Left lung (tissue), 10 donors: ENCODE results near the gene HLA-DPA1. TPM values are rescaled to one million over a fixed set of nuclear protein-coding genes. Genes with fewer than 3 reads are reported as not detected.
"Not testable (repeated sequence)": the region's sequence is repeated elsewhere in the genome, so short reads cannot be mapped to it uniquely, and the experiment has no call there.

Experiments used
- ATAC-seq: fragments of 200-7000 bp; cut with Tn5 transposase; one replicate; pipeline ENCODE4 v1.9.1; 2020; ENCODE audit warnings: moderate library complexity
- DNase-seq, 4 donors: peaks; one replicate each; pipeline ENCODE4 v3.0.0-alpha.2; 2013 to 2020
- H3K27ac ChIP-seq, 2 donors: fragments of 200-600 bp; sonication (generic) in 1 of 2; one replicate each; pipeline versions ENCODE4 v1.5.0 to v1.8.0; 2020 to 2021
- H3K27me3 ChIP-seq, 2 donors: fragments of 200-600 bp; sonication (generic) in 1 of 2; one replicate each; pipeline versions ENCODE4 v1.5.0 to v1.8.0; 2020 to 2021
- H3K36me3 ChIP-seq, 2 donors: fragments of 200-600 bp; sonication (generic) in 1 of 2; one replicate each; pipeline versions ENCODE4 v1.5.0 to v1.8.0; 2020 to 2021
- H3K4me1 ChIP-seq, 2 donors: fragments of 200-600 bp; one replicate each; pipeline ENCODE4 v1.8.0; 2021
- H3K4me3 ChIP-seq, 2 donors: fragments of 200-600 bp; sonication (generic) in 1 of 2; one replicate each; pipeline versions ENCODE4 v1.5.0 to v1.8.0; 2020 to 2021; ENCODE audit warnings: mild to moderate bottlenecking in 1 of 2
- H3K9me3 ChIP-seq, 2 donors: fragments of 200-600 bp; sonication (generic) in 1 of 2; one replicate each; pipeline versions ENCODE4 v1.5.0 to v1.8.0; 2020 to 2021
- intact Hi-C, 2 donors: fragments of 100-400 bp; cut with DNase I; formaldehyde crosslinking; loops; one replicate each; pipeline versions ENCODE4 v1.11.2 to v1.14.2; 2022
- polyA plus RNA-seq, 6 donors: library from polyadenylated mRNA; unstranded; fragments of 120-200 nt; gene quantifications; one replicate each; pipeline ENCODE4 v1.2.1, GENCODE V29; 2013; ENCODE audit not compliant: insufficient read length in 6 of 6
- total RNA-seq, 2 donors: library from RNA; stranded (reverse); fragmentation: NEBNext Ultra II Directional; extraction: Animal tissue kit (Norgen Biotek cat#: 25700); gene quantifications; one replicate each; pipeline ENCODE4 v1.2.1, GENCODE V29; 2021
- TF ChIP-seq, protein P1 (sequence below), 2 donors: fragments of 200-600 bp; sonication (generic) in 1 of 2; IDR thresholded peaks; one replicate each; pipeline versions ENCODE4 v1.5.0 to v1.8.0; 2021; ENCODE audit warnings: antibody characterized with exemption in 2 of 2
- donor health status: DM: no; HTN: yes; CAD: no.
- donor health status: DM: no; HTN: no; CAD: no.

The HLA-DPA1 gene
- total and polyA plus RNA-seq, 8 donors = 14.9 to 476 (median 38.9) TPM

DNA sequence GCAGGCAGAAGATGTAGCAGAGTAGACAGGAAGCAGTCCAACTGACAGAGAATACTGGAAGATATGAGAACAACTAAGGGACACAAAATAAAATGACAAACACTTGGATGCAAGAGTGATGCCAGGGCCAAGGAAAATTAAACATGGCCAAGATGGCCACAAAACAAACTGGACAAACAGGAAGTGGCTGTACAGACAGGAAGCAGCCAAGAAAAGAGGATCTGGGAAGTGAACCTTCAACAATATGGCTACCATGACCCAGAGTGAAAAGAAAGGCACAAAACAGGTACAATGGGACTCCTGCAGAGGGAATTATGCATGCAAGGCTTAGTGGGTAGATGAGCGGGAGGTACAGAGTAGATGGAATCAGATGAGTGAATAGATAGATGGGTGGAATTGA lies 31.4 kb upstream of the HLA-DPA1 start:
- Histone ChIP-seq H3K36me3 (no peaks in the 10 kb centered on the region), H3K4me3 (no peak overlapping the region), H3K27me3 (peaks cover 0 to 5% of the 10 kb centered on the region in 2 donors), H3K27ac (no peak overlapping the region), H3K9me3 (peaks cover 0 to 23% of the 10 kb centered on the region in 2 donors), H3K4me1 (no peaks in the 10 kb centered on the region)
- intact Hi-C loops = no loop called here
- no peak for DNase-seq
- ATAC-seq = no peak
- TF ChIP-seq, protein P1, sequence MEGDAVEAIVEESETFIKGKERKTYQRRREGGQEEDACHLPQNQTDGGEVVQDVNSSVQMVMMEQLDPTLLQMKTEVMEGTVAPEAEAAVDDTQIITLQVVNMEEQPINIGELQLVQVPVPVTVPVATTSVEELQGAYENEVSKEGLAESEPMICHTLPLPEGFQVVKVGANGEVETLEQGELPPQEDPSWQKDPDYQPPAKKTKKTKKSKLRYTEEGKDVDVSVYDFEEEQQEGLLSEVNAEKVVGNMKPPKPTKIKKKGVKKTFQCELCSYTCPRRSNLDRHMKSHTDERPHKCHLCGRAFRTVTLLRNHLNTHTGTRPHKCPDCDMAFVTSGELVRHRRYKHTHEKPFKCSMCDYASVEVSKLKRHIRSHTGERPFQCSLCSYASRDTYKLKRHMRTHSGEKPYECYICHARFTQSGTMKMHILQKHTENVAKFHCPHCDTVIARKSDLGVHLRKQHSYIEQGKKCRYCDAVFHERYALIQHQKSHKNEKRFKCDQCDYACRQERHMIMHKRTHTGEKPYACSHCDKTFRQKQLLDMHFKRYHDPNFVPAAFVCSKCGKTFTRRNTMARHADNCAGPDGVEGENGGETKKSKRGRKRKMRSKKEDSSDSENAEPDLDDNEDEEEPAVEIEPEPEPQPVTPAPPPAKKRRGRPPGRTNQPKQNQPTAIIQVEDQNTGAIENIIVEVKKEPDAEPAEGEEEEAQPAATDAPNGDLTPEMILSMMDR (IDR thresholded peaks at IDR 0.05) = no peak

DNA sequence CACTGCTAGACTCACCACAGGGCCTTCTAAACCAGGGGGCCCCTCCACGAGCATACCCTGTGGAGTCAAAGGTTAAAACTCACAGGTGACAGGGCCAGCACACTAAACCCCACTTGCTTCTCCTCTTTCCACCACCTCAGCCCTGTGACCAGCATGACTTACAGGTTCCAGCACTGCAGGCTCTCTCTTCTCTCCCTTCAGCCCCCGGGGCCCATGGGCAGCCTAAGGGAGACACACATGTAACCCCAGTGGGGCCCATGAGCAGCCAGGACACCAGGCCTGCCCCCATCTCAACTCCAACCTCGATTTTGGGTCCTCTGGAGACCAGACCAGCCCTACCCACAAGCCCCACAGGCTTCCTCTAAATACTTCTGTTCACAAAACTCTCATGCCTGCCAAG lies 30.3 kb upstream of the HLA-DPA1 start:
- H3K9me3 ChIP-seq = peaks cover 0 to 30% of the 10 kb centered on the region in 2 donors
- TF ChIP-seq, protein P1 (IDR thresholded peaks at IDR 0.05) = no peak
- peaks cover 0 to 4% of the 10 kb centered on the region in 2 donors for H3K27me3 ChIP-seq
- H3K4me1 ChIP-seq = no peaks in the 10 kb centered on the region
- intact Hi-C loops = no loop called here
- no peaks in the 10 kb centered on the region for H3K36me3 ChIP-seq
- no peak for ATAC-seq
- H3K27ac ChIP-seq = no peak overlapping the region
- no peak for DNase-seq
- no peak overlapping the region for H3K4me3 ChIP-seq

DNA sequence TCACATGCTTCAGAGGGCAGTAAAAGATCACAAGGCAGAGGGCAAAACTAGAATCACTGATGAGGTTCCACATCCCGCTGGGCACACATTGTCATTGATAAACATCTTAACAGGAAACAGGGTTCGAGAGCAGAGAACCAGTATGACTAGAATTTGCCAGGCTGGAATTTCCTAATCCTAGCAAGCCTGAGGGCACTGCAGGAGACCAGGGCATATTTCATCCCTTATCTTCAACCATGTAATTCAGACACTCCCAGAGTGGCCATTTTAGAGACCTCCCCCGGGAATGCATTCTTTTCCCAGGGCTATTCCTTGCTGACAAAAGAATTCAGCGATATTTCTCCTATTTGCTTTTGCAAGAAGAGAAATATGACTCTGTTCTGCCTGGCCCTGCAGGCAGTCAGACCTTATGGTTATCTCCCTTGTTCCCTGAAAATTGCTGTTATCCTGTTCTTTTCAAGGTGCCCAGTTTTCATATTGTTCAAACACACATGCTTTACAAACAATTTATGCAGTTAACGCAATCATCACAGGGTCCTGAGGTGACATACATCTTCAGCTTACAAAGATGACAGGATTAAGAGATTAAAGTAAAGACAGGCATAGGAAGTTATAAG lies 27.8 kb upstream of the HLA-DPA1 start:
- peaks cover 0 to 32% of the 10 kb centered on the region in 2 donors for H3K9me3 ChIP-seq
- H3K36me3 ChIP-seq, H3K4me1 ChIP-seq, H3K4me3 ChIP-seq, H3K27me3 ChIP-seq, DNase-seq, ATAC-seq, H3K27ac ChIP-seq, intact Hi-C loops: not testable (repeated sequence)

DNA sequence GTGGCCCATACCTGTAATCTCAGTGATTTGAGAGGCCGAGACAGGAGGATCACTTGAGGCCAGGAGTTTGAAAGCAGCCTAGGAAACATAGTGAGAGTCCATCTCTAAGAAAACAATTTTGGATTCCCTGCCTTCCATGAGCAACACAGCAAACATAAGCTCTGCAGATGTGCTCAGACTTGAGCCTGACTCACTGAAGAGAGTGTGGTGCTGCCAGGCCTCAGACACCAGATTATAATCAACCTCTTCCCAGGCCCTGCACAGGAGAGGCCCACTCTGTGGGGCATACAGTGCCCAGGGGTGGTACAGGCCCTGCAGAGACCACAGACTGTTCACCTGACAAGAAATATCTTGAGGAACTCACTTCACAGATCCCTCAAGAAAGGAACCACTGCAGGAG lies 22.2 kb upstream of the HLA-DPA1 start:
- H3K9me3 ChIP-seq = peaks cover 0 to 17% of the 10 kb centered on the region in 2 donors
- no peak for ATAC-seq
- H3K4me1 ChIP-seq = no peaks in the 10 kb centered on the region
- no peak overlapping the region for H3K4me3 ChIP-seq
- intact Hi-C loops = no loop called here
- no peak overlapping the region for H3K27ac ChIP-seq
- H3K36me3 ChIP-seq = no peaks in the 10 kb centered on the region
- TF ChIP-seq, protein P1 (IDR thresholded peaks at IDR 0.05) = no peak
- no peak for DNase-seq
- peaks cover 0 to 9% of the 10 kb centered on the region in 2 donors for H3K27me3 ChIP-seq

DNA sequence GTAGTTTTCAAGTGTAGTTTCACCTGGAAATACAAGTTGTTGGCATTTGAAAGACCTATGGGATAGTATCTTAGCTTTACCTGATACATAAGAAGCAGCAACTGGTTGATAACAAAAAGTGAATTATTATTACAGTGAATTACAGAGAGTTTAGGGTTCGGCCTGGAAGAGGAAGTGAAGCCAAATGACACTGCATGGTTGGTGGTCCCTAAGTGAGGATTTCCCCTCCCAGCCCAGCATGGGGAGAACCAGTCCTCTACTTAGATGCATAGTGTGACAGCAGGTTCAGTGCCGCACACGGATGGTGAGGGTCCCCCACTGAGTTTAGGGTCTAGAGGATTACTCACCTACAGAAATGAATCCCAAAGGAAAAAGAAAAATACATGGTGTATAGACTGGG lies 20.4 kb upstream of the HLA-DPA1 start:
- intact Hi-C loops = loop anchor here in 1 of 2 donors (5.0 kb wide), 1 partner anchor 77 kb away; no protein-coding TSS in a partner anchor
- ATAC-seq (no peak), DNase-seq (no peak)
- TF ChIP-seq, protein P1 (IDR thresholded peaks at IDR 0.05) = no peak
- H3K4me1 ChIP-seq = no peaks in the 10 kb centered on the region
- no peak overlapping the region for H3K27ac ChIP-seq
- H3K36me3 ChIP-seq = no peaks in the 10 kb centered on the region
- no peak overlapping the region for H3K4me3 ChIP-seq
- H3K27me3 ChIP-seq = peaks cover 0 to 9% of the 10 kb centered on the region in 2 donors
- H3K9me3 ChIP-seq = peaks cover 0 to 3% of the 10 kb centered on the region in 2 donors

DNA sequence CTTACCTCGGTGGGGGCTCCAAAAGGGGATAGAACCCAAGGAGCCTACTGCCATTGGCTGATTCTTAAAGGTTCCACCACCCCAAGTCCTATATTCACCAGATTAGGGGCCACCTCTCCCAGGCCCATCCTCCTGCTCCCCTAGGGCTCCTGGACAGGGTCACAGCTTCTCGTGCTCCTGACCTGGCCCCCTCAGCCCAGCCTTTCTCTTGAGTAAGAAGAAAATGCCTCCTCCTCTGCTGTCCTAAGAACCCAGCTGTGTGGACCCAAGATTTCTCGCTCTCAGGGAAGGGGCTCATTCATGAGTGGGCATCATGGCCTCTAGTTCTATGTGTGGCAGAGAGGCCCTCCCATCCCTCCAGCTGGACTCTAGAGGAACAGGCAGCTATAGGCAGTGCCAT lies 18.9 kb upstream of the HLA-DPA1 start:
- no peaks in the 10 kb centered on the region for H3K4me1 ChIP-seq
- no peak for ATAC-seq
- H3K36me3 ChIP-seq = peaks cover 0 to 3% of the 10 kb centered on the region in 2 donors
- no peak overlapping the region for H3K4me3 ChIP-seq
- DNase-seq = no peak
- peaks cover 0 to 9% of the 10 kb centered on the region in 2 donors for H3K27me3 ChIP-seq
- TF ChIP-seq, protein P1 (IDR thresholded peaks at IDR 0.05) = no peak
- no peaks in the 10 kb centered on the region for H3K9me3 ChIP-seq
- intact Hi-C loops = loop anchor here in 1 of 2 donors (5.0 kb wide), 1 partner anchor 75 kb away; no protein-coding TSS in a partner anchor
- no peak overlapping the region for H3K27ac ChIP-seq
